Measurements from ENCODE around the gene P2RX7.
A peak's percentile ranks its signal among the peaks of the same experiment; 100 is the strongest.

Gene P2RX7

DNA sequence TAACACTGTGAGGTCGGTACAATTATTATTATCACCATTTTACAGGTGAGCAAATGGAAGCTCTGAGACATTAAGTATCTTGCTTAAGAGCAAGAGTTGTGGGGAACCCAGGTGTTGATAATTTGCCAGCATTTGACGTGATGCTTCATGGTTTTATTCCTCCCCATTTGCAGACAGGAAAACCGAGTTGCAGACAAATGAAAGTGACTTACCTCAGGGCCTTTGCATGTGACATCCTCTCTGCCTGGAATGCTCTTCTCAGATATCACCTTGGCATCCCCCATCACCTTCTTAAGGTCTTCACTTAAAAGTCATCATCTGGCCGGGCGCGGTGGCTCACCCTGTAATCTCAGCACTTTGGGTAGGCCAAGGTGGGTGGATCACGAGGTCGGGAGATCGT is 21.0 kb upstream of the P2RX7 start:
- DNase-seq = no peak

DNA sequence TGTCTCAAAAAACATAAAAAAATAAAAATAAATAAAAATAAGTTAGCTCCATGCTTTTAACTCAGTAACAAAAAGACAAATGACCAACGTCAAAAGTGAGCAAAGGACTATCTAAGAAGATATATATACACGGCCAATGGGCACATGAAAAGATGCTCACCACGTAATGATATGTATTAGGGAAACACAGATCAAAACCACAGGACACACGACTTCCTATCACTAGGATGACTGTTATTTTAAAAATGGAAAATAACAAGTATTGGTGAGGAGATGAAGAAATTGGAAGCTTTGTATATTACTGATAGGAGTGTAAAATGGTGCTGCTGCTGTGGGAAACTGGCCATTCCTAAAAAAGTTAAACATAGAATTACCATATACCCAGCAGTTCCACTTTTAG is 20.2 kb upstream of the P2RX7 start:
- DNase-seq = no peak

DNA sequence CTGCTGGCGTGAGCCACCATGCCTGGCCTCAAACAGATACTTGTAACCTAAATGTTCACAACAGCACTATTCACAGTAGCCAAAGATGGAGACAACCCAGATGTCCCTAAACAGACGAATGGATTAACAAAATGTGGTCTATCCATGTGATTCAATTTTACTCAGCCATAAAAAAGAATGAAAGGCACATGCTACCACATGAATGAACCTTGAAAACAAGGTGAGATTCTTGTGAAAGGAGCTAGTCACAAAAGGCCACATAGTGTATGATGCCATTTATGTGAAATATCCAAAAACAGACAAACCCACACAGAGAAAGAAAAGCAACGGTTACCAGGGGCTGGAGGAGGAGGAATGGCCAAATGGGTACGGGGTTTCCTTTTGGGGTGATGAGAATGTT is 19.6 kb upstream of the P2RX7 start:
- DNase-seq = no peak

DNA sequence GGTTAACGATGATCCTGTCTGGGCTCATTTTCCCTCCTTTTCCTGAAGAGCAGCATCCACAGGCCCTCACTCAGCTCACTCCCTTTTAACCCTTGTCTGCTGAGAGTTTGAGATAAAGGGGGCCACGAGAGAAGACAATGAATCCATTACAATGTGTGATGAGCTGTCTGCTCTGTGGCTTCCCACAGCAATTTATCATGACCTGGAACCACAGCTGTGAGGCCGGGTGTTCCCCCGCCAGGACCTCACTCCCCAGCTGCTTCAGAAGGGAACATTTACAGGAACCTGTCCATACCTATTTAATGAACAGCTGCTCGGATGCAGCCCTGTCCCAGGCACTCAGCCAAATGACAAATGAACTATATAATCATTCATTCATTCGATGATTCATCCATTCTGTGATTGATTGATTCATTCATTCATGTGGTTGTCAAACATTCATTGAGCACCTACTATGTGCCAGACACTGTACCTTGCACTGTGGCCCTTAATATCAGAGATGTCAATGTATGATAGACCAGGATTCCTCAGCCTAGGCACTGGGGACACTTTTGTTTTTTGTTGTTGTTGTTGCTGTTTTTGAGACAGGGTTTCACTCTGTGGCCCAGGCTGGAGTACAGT is 18.5 kb upstream of the P2RX7 start:
- no peak for DNase-seq

DNA sequence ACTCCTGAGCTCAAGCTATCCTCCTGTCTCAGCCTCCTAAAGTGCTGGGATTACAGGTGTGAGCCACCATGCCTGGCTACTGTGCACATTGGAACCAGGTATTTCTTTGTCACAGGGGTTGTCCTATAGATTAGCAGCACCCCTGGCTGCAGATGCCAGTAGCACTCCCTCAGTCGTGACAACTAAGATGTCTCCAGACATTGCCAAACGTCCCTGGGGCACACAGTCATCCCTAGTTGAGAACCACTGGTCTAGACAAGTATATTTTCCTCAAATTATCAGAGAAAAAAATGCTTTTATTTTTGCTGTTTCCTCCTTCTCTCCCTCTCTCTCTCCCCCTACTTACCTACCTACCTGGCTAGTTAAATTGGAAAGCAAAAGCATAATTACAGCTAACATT is 17.9 kb upstream of the P2RX7 start:
- DNase-seq = no peak

DNA sequence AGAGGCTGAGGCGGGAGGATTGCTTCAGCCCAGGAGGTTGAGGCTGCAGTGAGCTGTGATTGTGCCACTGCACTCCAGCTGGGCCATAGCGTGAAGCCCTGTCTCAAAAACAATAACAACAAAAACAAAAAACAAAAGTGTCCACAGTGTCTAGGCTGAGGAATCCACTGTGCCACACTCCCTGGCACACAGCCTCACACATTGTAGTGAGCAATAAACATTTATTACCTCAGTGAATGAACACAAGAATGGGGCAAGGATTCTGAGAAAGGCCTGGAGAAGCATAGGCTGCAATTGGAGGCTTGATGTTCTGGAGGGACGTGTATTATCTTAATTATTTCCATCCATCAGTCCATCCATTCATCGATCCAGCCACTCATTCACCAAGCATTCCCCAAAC is 17.1 kb upstream of the P2RX7 start:
- DNase-seq = no peak

DNA sequence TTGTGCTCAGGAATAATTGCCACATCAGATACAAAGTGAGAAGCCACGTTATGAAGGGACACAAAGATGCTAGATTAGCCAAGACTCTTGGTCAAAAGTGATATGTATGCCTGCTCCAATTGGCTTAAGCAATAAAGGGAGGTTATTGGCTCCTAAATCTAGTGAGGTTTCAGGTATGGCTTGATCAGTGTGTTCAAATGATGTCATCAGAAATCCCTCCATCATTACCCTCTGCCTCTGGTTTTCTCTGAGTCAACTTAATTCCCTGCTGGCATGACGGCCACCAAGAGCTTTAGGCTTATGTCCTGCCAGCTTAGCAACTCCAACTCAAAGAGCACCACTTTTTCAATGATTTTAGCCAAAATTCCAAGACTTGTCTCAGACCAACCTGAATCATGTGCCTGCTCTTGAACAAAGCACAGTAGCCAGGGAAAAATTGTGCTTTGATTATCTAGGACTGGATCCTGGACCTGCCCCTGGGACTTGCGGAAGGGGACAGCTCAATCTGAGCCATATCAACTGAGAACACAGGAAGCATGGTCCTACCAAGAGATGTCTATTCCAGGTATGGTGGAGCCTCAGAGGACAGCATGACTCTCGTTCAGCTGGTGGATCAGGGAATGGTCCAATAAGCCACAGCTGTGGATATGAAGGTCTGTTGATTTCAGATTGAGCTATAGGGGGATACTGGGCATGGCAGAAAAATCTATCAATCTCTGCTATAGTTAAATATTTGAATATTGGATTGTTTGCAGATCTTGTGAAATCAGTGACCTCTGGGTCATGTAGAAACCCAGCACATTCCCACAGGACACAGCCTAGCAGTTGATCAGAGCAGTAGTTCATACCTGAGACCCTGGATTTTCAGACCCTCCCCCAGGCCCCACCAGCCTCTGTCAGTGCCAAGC is 16.1 kb upstream of the P2RX7 start:
- DNase-seq = no peak

DNA sequence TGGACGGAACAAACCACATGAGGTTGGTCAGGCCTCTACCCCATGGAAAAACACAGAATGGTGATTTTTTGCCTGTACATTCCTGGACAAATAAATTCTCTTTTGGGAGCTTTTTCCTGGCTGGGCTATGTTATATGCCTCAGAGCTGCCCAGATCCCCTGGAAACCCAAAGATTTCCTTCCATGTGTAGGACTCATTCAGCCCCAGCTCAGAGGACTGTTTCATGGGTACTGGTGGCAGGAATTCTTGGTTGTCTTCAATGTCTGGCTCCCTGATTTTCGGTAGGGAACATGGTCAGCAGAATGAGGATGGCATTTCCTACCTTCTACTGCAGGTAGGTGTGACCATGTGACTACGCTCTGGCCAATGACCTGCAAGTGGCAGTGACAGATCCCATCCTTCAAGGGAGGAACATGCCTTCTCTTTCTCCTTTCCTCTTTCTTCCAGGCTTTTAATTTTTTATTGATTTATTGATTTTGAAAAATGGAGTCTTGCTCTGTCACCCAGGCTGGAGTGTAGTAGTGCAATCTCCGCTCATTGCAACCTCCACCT is 15.4 kb upstream of the P2RX7 start:
- DNase-seq = no peak

DNA sequence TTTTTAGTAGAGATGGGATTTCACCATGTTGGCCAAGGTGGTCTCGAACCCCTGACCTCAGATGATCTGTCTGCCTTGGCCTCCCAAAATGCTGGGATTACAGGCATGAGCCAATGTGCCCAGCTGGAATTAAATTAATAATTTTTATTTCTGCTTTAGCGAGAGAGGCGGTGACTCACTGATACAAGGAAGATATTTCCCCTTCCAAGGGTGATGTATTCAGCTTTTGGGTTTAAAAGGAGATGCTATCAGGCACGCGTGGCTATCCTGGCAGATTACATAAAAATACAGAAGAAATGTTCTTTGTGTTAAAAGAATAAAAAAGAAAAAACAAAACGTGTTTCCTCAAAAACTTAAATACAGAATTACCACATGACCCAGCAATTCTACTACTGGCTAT is 12.4 kb upstream of the P2RX7 start:
- no peak for DNase-seq

DNA sequence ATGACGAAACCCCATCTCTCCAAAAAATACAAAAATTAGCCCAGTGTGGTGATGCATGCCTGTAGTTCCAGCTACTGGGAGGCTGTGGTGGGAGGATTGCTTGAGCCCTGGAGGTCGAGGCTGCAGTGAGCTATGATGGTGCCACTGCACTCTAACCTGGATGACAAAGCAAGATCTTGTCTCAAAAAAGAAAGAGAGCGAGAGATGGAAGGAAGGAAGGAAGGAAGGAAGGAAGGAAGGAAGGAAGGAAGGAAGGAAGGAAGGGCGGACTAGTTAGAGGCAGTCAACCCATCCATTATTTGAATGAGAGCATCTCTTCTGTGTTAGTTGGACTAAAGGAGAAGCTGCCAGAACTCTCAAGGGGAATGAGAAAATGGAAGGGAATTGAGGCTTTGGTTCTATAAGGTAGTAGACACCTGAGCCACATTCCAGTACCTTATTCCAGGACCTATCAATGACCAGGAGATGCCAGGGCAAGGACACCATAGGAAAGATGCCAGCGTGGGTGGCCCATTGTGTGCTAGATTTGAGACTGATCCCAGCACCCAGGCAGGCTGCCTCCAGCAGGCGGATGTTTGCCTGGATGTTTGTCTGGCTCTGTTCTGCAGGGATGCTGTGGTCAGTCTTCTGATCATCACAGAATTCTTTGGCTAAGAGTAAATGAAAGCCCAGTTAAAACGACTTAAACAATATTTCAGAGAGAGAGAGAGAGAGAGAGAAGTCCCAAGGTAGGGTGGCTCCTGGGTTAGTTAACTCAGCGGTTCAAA is 11.5 kb upstream of the P2RX7 start:
- DNase-seq = no peak

DNA sequence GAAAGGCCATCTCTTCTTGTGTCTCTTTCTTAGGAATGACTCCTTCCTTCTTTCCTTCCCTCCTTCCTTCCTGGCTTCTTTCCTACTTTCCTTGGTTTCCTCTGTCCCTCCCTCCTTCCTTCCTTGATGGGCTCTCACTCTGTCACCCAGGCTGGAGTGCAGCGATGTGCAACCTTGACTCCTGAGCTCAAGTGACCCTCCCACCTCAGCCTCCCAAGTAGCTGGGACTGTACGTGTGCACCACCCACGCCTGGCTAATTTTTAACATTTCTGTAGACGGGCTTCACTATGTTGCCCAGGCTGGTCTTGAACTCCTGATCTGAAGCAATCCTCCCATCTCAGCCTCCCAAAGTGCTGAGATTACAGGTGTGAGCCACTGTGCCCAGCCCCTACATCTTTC is 10.9 kb upstream of the P2RX7 start:
- no peak for DNase-seq

DNA sequence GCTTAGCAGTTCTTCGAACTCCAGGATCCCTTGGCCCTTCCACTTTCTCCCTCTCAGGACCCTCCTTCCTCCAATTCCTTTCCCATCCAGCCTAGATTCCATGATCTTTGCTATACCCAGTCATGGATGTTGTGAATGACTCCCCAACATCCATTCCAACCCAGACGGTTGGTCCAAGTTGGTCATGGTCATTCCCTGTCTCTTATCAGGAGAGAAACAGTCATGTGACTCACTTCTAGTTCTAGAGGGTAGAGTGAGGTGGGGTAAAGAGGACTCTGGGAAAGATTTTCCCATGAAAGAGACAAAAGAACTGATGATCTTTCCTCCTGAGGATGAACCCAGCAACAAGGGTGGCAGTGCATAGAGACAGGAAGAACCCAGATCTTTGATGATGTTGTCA is 9.2 kb upstream of the P2RX7 start:
- DNase-seq = no peak

DNA sequence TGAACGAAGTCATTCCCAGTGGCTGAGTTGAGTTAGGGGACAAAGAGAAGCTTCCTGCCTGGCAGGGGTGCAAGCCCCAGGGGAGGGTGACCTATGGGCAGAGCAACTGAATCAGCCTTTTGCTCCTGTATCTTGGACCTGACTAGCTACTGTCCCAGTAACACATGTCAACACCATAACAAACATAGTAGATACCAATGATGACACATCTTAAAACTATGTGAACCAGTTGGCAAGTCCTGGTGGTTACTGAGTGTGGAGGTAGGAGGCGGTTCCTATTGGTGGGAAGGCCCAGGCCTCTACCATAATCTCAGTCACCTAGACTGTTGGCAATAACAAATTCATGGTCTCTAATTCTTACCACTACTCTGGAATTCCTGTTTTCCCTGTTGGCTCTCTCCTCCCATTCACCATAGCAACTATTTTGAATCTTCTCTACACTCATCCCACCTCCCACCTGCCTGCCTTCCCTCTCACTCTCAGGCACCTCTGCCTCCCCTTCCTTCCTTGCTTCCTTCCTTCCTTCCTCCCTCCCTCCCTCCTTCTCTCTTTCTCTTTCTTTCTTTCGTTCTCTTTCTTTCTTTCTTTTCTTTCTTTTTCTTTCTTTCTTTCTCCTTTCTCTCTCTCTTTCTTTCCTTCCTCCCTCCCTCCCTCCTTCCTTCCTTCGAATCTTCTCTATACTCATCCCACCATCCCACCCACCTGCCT is 8.1 kb upstream of the P2RX7 start:
- peak in 1 of 5 donors; percentile 51 for DNase-seq

DNA sequence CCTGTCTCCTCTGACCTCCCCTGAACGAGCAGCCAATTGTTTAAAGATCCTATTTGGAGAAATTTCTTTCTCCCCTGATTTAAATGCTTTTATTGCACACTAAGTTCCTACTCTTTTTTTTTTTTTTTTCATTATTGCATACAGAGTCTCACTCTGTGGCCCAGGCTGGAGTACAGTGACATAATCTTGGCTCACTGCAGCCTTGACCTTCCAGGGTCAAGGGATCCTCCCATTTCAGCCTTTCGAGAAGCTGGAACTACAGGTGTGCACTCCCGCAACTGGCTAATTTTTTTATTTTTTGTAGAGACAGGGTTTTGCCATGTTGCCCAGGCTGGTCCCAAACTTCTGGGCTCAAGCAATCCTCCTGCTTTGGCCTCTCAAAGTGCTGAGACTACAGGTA is 5.2 kb upstream of the P2RX7 start:
- DNase-seq = no peak

DNA sequence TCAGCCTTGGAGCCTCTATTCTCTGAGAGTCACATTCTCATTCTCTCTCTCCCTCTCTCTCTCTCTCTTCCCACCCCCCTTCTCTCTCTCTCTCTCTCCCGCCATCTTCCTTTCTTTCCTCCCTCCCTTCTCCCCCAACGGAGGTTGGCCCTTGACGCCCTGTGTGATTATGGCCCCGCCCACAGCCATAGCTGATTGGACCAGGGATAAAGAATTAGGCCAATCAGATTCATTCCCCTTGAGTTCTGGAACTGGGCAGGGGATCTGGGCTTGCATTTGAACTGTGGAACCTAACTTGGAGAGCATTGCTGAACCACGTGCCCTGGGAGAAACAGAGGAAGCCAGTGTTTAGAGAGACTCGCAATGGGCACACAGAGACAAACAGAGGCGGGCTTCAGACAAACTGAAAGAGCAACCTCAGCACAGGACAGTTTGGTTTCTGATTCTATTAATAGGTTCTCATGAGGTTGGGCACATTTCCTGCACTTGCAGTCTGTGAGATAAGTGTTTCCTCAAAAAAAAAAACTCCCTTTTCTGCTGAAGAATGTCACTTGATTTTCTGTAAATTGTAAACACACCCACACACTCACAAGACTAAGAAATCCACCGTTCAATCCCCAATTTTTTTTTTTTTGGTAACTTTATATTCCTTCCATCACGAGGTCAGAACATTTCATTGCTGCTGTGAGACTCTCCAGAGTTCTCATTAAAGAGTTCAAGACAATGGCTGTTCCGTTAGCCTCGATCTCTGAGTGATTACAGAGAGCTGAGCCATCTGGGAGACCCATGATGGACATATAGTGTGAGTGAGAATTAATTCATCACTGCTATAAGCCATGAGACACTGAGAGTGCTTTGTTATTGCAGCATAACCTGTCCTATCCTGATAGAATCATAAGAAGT is 3.5 kb upstream of the P2RX7 start:
- peak; percentile 59 to 94 (median 69) for DNase-seq

DNA sequence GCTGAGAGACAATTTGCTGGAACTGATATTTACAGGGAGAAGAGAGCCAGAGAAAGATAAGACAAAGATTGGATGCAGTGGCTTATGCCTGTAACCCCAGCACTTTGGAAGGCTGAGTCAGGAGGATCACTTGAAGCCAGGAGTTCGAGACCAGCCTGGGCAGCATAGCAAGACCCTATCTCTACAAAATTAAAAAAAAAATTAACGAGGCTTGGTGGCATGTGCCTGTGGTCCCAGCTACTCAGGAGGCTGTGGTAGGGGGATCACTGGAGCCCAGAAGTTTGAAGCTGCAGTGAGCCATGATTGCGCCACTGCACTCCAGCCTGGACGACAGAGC is 2.9 kb upstream of the P2RX7 start:
- DNase-seq = no peak

DNA sequence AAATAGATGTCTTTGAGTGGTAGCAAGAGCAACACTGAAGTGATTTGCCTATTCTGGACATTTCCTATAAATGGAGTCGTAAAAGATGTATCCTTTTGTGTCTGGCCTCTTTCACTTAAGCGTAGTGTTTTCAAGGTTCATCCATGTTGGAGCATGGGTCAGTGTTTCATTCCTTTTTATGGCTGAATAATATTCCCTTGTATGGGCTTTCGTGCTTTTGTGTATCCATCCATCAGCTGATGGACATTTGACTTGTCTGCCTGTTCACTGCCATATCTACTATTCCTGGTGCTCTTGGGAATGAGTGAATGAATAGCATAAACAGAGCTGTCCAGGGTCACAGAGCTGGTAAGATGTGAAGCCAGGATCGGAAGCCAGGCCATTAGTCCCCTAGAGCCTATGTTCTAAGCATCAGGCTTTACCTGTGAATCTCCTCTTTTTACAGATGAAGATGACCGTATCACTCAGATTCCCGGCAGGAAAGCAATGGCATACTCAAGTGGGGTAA is 1.8 kb upstream of the P2RX7 start:
- no peak for DNase-seq

DNA sequence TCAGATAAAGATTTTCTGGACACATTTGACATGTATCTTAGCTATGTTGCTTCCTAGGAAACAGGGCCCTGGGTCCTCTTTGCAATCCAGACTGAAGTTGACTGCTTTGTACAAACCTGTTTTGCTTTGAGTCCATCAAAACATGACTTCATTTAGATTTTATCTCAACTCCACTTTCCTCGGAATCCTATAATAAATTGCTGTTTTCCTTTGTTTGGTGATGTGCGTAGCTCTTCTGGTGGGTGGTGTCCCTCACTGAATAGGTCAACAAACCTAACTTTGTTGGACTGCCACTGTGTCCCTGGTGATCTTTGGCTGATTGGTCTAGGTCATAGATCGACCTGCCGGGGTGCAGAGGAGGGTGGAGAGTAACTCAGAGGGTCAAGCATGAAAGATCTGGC is 735 bp upstream of the P2RX7 start:
- no peak for DNase-seq

DNA sequence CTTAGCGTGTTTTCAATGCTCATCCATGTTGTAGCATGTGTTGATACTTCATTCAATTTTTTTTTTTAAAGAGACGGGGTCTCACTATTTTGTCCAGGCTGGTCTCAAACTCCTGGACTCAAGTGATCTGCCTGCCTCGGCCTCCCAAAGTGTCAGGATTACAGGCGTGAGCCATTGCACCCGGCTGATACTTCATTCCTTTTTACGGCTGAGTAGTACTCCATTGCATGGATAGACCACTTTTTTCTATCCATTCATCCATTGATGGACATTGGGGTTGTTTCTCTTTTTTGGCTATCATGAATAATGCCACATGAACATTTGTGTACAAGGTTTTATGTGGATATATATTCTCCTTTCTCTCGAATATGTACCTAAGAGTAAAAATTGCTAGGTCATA is 1.2 kb downstream of the P2RX7 start:
- no peak for DNase-seq

DNA sequence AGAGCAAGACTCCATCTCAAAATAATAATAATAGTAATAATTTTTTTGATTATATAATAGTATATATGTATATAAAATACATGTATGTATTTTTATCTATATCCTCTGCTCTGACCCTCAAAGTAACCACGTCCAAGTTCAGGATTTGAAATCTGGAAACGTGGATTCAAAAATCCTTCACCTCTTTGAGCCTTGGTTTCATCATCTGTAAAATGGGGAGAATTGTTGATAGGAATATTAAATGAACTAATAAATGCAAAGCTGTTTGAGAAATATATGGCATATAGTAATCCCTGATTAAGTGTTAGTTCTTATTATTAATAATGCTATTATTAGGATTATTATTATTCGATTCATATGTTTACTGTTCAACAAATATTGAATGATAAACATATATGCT is 2.6 kb downstream of the P2RX7 start:
- no peak for DNase-seq

DNA sequence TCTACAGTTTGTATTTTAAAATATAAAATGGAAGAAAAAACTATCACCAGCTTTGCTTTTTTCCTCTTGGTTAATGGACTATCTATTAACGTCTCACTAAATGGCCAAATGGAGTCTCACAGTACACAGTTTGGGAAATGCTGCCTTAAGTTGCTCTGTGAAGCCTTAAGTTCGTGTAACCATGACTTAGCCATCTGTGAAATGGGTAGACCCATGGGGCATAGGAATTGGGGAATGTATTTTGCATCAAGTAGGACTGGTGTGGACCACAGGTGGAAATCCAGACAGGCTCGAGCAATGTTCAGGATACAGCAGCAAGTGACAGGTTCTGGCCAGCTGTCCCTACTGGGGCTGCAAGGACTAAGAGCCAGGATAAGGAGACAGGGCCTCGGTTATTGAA is 4.8 kb downstream of the P2RX7 start:
- no peak for DNase-seq

DNA sequence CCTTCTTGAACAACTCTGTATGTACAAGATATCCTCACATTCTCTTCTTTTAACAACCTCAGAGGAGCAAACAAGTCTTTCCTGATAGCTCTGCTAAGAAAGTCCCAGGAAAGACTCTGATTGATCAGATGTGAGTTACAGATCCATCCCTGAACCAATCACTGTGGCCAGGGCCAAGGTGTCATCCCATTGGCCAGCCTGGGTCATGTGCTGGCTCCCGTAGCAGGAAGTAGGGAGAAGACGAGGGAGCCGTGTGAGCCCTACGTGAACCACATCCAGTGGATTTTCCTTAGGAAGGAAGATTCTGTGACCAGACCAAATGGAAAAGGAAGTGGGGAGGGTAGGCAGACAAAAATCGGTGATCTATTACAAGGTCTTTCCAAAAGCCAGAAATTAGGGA is 5.6 kb downstream of the P2RX7 start:
- DNase-seq = no peak
